HCT116 (cell line): ENCODE data around the gene CCDC126. TPM values are rescaled to one million over a fixed set of nuclear protein-coding genes. Genes with fewer than 3 reads are reported as not detected.

Experiments
- ATAC-seq: fragments of 200-7000 bp; cut with Tn5 transposase; 2 replicates; pipeline ENCODE4 v1.9.1; 2020; ENCODE audit warnings: mild to moderate bottlenecking, moderate library complexity
- BruUV-seq: library from RNA; stranded (reverse); fragments of 400-500 nt; replicated peaks from 2 replicates; lab custom pipeline; 2021; lab: Mats Ljungman, UMichigan
- CTCF ChIA-PET: fragments of 300-600 bp; sonication (Branson Sonifier 250); formaldehyde crosslinking; loops from one replicate; lab custom pipeline; 2021; ENCODE audit warnings: antibody characterized with exemption; lab: Charles Lee
- POLR2A ChIA-PET: fragments of 300-600, 350-600 bp; sonication (Branson Sonifier 250); formaldehyde crosslinking; loops from one replicate; lab custom pipeline; 2021; ENCODE audit warnings: antibody characterized with exemption; lab: Charles Lee
- RAD21 ChIA-PET, 2 experiments: fragments of 300-600 bp; sonication (Branson Sonifier 250); formaldehyde crosslinking; loops; one replicate each; lab custom pipeline; 2023; ENCODE audit warnings: low total read pairs in 2 of 2; ENCODE audit not compliant: uncharacterized antibody in 2 of 2, unreplicated experiment in 2 of 2, low non-redundant PET in 1 of 2; lab: Charles Lee
- DNase-seq: peaks from one replicate; pipeline ENCODE4 v3.0.0-alpha.2; 2010; ENCODE audit warnings: low read depth, low spot score
- H2AFZ ChIP-seq: fragments of 200-600 bp; shearing (Covaris generic), sonication (generic); 2 replicates; pipeline ENCODE4 v1.6.1; 2017; ENCODE audit warnings: low read depth, mixed run types, mixed read lengths, antibody characterized with exemption, low read length; ENCODE audit not compliant: poor library complexity, severe bottlenecking
- H3K27ac ChIP-seq: 2 replicates; pipeline ENCODE4 v1.5.1; 2012; ENCODE audit warnings: low read depth, low read length
- H3K27me3 ChIP-seq: fragments of 200-600 bp; sonication (generic); 2 replicates; pipeline ENCODE4 v1.6.1; 2016; ENCODE audit warnings: mixed run types, low read length, mixed read lengths; ENCODE audit not compliant: insufficient read depth
- H3K36me3 ChIP-seq, 2 experiments: fragments of 200-500 bp in 1 of 2; fragments of 200-600 bp in 1 of 2; sonication (Bioruptor generic) in 1 of 2; sonication (generic) in 1 of 2; 2 replicates each; pipeline versions ENCODE4 v1.5.1 to v1.6.1; 2014 to 2016; ENCODE audit warnings: low read length in 2 of 2, inconsistent platforms in 1 of 2, mixed read lengths in 1 of 2, mixed run types in 1 of 2; ENCODE audit not compliant: insufficient read depth in 2 of 2, control insufficient read depth in 1 of 2
- H3K4me1 ChIP-seq, 2 experiments: fragments of 200-600 bp in 1 of 2; sonication (generic) in 1 of 2; 2 replicates each; pipeline versions ENCODE4 v1.5.1 to v1.6.1; 2012 to 2017; ENCODE audit warnings: low read length in 2 of 2, inconsistent platforms in 1 of 2, mild to moderate bottlenecking in 1 of 2, mixed read lengths in 1 of 2, mixed run types in 1 of 2, moderate library complexity in 1 of 2; ENCODE audit not compliant: insufficient read depth in 2 of 2, control insufficient read depth in 1 of 2
- H3K4me2 ChIP-seq: fragments of 200-600 bp; sonication (generic); 2 replicates; pipeline ENCODE4 v1.6.1; 2017; ENCODE audit warnings: mixed run types, low read length, mixed read lengths
- H3K4me3 ChIP-seq, 2 experiments: fragments of 200-600 bp in 1 of 2; sonication (generic) in 1 of 2; replicated peaks in 1 of 2; 2 replicates each; pipeline ENCODE4 v1.5.1; 2011 to 2016; ENCODE audit warnings: low read length in 2 of 2, control low read depth in 1 of 2, low read depth in 1 of 2, mild to moderate bottlenecking in 1 of 2, mixed read lengths in 1 of 2, mixed run types in 1 of 2
- H3K79me2 ChIP-seq: fragments of 200-600 bp; sonication (generic); 2 replicates; pipeline ENCODE4 v1.6.1; 2017; ENCODE audit warnings: mild to moderate bottlenecking, mixed run types, low read length, moderate library complexity, mixed read lengths; ENCODE audit not compliant: insufficient read depth
- H3K9ac ChIP-seq: fragments of 200-600 bp; sonication (generic); 2 replicates; pipeline ENCODE4 v1.6.1; 2016; ENCODE audit warnings: low read length, mixed read lengths
- H3K9me2 ChIP-seq: fragments of 200-600 bp; sonication (generic), shearing (Covaris generic); 2 replicates; pipeline ENCODE4 v1.6.1; 2017; ENCODE audit warnings: mixed run types, mild to moderate bottlenecking, moderate library complexity; ENCODE audit not compliant: insufficient read depth
- H3K9me3 ChIP-seq, 2 experiments: fragments of 200-500 bp in 1 of 2; fragments of 200-600 bp in 1 of 2; sonication (Bioruptor generic) in 1 of 2; sonication (generic) in 1 of 2; 2 replicates each; pipeline ENCODE4 v1.6.1; 2014 to 2017; ENCODE audit warnings: low read length in 2 of 2, mixed read lengths in 2 of 2, inconsistent platforms in 1 of 2, low read depth in 1 of 2, mild to moderate bottlenecking in 1 of 2, mixed run types in 1 of 2, moderate library complexity in 1 of 2; ENCODE audit not compliant: control insufficient read depth in 1 of 2, insufficient read depth in 1 of 2
- H4K20me1 ChIP-seq: fragments of 200-600 bp; sonication (generic), shearing (Covaris generic); 2 replicates; pipeline ENCODE4 v1.6.1; 2017; ENCODE audit warnings: mixed run types, mild to moderate bottlenecking, moderate library complexity; ENCODE audit not compliant: insufficient read depth
- CBX3 ChIP-seq: IDR thresholded peaks from 2 replicates; pipeline ENCODE4 v1.6.1; 2012; ENCODE audit warnings: low read depth
- EGR1 ChIP-seq: IDR thresholded peaks from 2 replicates; pipeline ENCODE4 v1.6.1; 2012; ENCODE audit warnings: low read depth
- ELF1 ChIP-seq: IDR thresholded peaks from 2 replicates; pipeline ENCODE4 v1.6.1; 2012; ENCODE audit warnings: low read depth, borderline replicate concordance
- EZH2 ChIP-seq: fragments of 200-600 bp; sonication (generic); IDR thresholded peaks from 2 replicates; pipeline ENCODE4 v1.6.1; 2017; ENCODE audit warnings: antibody characterized with exemption, mixed run types
- EZH2phosphoT487 ChIP-seq: fragments of 200-600 bp; IDR thresholded peaks from 2 replicates; pipeline ENCODE4 v1.6.1; 2018; ENCODE audit warnings: antibody characterized with exemption, borderline replicate concordance
- JUND ChIP-seq: IDR thresholded peaks from 2 replicates; pipeline ENCODE4 v1.6.1; 2012
- POLR2A ChIP-seq: IDR thresholded peaks from 2 replicates; pipeline ENCODE4 v1.7.0; 2011; ENCODE audit warnings: borderline replicate concordance; ENCODE audit not compliant: insufficient read depth, insufficient read length; ENCODE audit errors: extremely low read depth
- POLR2AphosphoS5 ChIP-seq: IDR thresholded peaks from 2 replicates; pipeline ENCODE4 v1.6.1; 2011; ENCODE audit warnings: mild to moderate bottlenecking, low read depth, low read length, moderate library complexity
- RAD21 ChIP-seq: IDR thresholded peaks from 2 replicates; pipeline ENCODE4 v1.6.1; 2012; ENCODE audit warnings: low read depth, mild to moderate bottlenecking
- SIN3A ChIP-seq: IDR thresholded peaks from 2 replicates; pipeline ENCODE4 v1.6.1; 2012; ENCODE audit warnings: low read depth
- SP1 ChIP-seq: IDR thresholded peaks from 2 replicates; pipeline ENCODE4 v1.6.1; 2012; ENCODE audit warnings: low read depth
- SRF ChIP-seq: IDR thresholded peaks from 2 replicates; pipeline ENCODE4 v1.6.1; 2012; ENCODE audit warnings: low read depth
- intact Hi-C: fragments of 100-400 bp; cut with micrococcal nuclease; formaldehyde crosslinking; loops from 2 replicates; pipeline ENCODE4 v1.10.0; 2022
- total RNA-seq: library from RNA; stranded (reverse); gene quantifications from one replicate; pipeline ENCODE4 v1.2.1, GENCODE V29; 2021; ENCODE audit not compliant: unreplicated experiment
- TF ChIP-seq, protein P1 (sequence below): IDR thresholded peaks from 2 replicates; pipeline ENCODE4 v1.6.1; 2011; ENCODE audit warnings: mild to moderate bottlenecking, low read length, moderate library complexity; ENCODE audit not compliant: insufficient replicate concordance; ENCODE audit errors: extremely low read depth
- TF ChIP-seq, protein P2 (sequence below), 3 experiments: fragments of 200-600 bp in 1 of 3; sonication (generic) in 1 of 3; IDR thresholded peaks in 2 of 3; conservative IDR thresholded peaks in 1 of 3; 2 replicates each; pipeline ENCODE4 v1.5.1; 2012 to 2017; ENCODE audit warnings: low read depth in 2 of 3, low read length in 2 of 3, antibody characterized with exemption in 1 of 3, borderline replicate concordance in 1 of 3, control low read depth in 1 of 3, mild to moderate bottlenecking in 1 of 3, mixed read lengths in 1 of 3, mixed run types in 1 of 3, moderate library complexity in 1 of 3; ENCODE audit not compliant: insufficient read depth in 1 of 3
- TF ChIP-seq, protein P3 (sequence below): IDR thresholded peaks from 2 replicates; pipeline ENCODE4 v1.6.1; 2012

CCDC126 gene
- total RNA-seq, 1 experiment from 2014 or later = 5.0 TPM

DNA sequence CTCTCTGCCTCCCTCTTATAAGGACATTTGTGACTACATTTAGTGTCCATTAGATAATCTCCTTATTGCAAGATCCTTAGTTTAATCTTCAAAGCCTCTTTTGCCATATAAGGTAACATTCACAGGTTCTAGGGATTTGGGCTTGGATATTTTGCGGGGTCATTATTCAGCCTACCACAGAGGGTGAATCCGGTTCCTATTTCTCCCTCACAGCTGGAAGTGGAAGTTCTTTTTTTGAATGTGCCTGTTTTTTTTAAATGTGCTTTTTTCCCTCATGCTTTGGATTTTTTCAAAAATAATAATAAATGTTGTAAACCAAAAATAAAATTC lies 65.8 kb downstream of the CCDC126 start:
- TF ChIP-seq EZH2 (no peak), EZH2phosphoT487 (no peak), POLR2AphosphoS5 (no peak), RAD21 (no peak), JUND (no peak), CBX3 (no peak), POLR2A (no peak), SRF (no peak), SP1 (no peak), SIN3A (no peak), EGR1 (no peak), ELF1 (no peak)
- TF ChIP-seq, protein P1, sequence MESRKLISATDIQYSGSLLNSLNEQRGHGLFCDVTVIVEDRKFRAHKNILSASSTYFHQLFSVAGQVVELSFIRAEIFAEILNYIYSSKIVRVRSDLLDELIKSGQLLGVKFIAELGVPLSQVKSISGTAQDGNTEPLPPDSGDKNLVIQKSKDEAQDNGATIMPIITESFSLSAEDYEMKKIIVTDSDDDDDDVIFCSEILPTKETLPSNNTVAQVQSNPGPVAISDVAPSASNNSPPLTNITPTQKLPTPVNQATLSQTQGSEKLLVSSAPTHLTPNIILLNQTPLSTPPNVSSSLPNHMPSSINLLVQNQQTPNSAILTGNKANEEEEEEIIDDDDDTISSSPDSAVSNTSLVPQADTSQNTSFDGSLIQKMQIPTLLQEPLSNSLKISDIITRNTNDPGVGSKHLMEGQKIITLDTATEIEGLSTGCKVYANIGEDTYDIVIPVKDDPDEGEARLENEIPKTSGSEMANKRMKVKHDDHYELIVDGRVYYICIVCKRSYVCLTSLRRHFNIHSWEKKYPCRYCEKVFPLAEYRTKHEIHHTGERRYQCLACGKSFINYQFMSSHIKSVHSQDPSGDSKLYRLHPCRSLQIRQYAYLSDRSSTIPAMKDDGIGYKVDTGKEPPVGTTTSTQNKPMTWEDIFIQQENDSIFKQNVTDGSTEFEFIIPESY = no peak
- TF ChIP-seq, protein P2, sequence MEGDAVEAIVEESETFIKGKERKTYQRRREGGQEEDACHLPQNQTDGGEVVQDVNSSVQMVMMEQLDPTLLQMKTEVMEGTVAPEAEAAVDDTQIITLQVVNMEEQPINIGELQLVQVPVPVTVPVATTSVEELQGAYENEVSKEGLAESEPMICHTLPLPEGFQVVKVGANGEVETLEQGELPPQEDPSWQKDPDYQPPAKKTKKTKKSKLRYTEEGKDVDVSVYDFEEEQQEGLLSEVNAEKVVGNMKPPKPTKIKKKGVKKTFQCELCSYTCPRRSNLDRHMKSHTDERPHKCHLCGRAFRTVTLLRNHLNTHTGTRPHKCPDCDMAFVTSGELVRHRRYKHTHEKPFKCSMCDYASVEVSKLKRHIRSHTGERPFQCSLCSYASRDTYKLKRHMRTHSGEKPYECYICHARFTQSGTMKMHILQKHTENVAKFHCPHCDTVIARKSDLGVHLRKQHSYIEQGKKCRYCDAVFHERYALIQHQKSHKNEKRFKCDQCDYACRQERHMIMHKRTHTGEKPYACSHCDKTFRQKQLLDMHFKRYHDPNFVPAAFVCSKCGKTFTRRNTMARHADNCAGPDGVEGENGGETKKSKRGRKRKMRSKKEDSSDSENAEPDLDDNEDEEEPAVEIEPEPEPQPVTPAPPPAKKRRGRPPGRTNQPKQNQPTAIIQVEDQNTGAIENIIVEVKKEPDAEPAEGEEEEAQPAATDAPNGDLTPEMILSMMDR (IDR thresholded peaks at IDR 0.05 in 2 of 3, conservative IDR thresholded peaks at IDR 0.05 in 1 of 3; ENCODE audit: borderline replicate concordance in 1 of 3, insufficient read depth in 1 of 3, low read depth in 2 of 3, low read length in 2 of 3) = no peak
- TF ChIP-seq, protein P3, sequence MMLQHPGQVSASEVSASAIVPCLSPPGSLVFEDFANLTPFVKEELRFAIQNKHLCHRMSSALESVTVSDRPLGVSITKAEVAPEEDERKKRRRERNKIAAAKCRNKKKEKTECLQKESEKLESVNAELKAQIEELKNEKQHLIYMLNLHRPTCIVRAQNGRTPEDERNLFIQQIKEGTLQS = no peak
- Histone ChIP-seq H3K27me3 (no peaks in the 10 kb centered on the region), H3K27ac (no peak overlapping the region), H3K4me2 (no peak overlapping the region), H3K4me1 (no peaks in the 10 kb centered on the region), H3K36me3 (no peaks in the 10 kb centered on the region), H3K9me3 (no peaks in the 10 kb centered on the region; a peak in 1 of 4 replicates), H3K9ac (no peak overlapping the region), H4K20me1 (no peaks in the 10 kb centered on the region), H3K79me2 (no peaks in the 10 kb centered on the region), H2AFZ (no peak overlapping the region), H3K9me2 (no peaks in the 10 kb centered on the region; the same call in 1 of the 2 replicates), H3K4me3 (no peak overlapping the region)
- ChIA-PET RAD21 (no interaction called here), POLR2A (no interaction called here), CTCF (no interaction called here)
- no peak for DNase-seq
- ATAC-seq = no peak
- intact Hi-C loops = no loop called here
- no TSS peak for BruUV-seq
